ENCODE data around the gene CTDSP2. TPM values are rescaled to one million over a fixed set of nuclear protein-coding genes. Genes with fewer than 3 reads are reported as not detected.

CTDSP2 gene
- total RNA-seq, 2 donors from 2014 or later, result 68.5 to 113 TPM

DNA sequence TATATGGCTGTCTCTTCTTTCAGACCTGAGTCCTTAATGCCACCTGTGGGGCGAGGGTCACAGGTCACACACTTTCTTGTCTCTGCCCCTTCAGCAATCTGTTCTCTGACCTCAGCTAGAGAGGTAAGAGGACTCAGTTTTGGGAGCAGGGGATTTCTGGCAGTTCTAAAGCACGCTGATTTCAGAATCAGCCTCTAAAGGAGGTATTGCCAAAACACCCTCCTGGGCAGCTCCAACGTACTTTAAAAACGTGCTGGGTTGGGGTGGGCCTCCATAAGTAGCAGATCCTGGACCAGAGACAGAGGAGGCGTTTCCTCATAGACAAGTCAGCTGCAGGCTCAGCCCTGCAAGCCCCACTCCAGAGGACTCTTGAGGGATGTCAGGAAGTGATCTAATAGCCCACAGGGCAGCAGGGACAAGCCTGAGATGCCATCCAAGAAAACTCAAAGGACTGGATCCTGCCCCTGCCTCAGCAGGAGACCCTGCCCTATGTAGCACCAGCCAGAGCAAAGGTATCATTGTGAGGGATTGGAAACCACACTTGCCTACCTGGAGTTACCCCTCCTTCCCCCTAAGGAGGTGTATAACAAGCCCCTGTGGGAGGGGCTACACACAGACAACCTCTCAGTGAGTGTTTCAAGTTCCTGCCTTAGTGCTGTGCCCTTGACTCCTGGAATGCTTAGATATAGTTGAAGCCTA lies 8.5 kb downstream of the CTDSP2 start:
- no peak for ATAC-seq (replicated peaks)
- H3K4me3 Mint-ChIP-seq, result peak overlapping the region; percentile 88
- peak overlapping the region; percentile 80 for H3K27ac Mint-ChIP-seq
- peaks cover 69% of the 10 kb centered on the region for H3K4me1 Mint-ChIP-seq
- no peaks in the 10 kb centered on the region for H3K36me3 Mint-ChIP-seq (ENCODE audit: low read depth)
- no peaks in the 10 kb centered on the region for H3K27me3 Mint-ChIP-seq
- no peaks in the 10 kb centered on the region for H3K9me3 Mint-ChIP-seq

- peak; percentile 18 for ATAC-seq (replicated peaks)
- Mint-ChIP-seq H3K4me3 (peak overlapping the region; percentile 88), H3K36me3 (ENCODE audit: low read depth) (peaks cover under 1% of the 10 kb centered on the region), H3K27me3 (no peaks in the 10 kb centered on the region), H3K27ac (peak overlapping the region; percentile 73), H3K9me3 (no peaks in the 10 kb centered on the region), H3K4me1 (peaks cover 60% of the 10 kb centered on the region)
These were observed 9.8 kb downstream of the CTDSP2 start for GRCh38 chr12:57836442-57837375.

- Mint-ChIP-seq H3K4me3 (peak overlapping the region; percentile 88), H3K9me3 (no peaks in the 10 kb centered on the region), H3K4me1 (peaks cover 54% of the 10 kb centered on the region), H3K36me3 (ENCODE audit: low read depth) (peaks cover 5% of the 10 kb centered on the region), H3K27ac (peak overlapping the region; percentile 73), H3K27me3 (no peaks in the 10 kb centered on the region)
- no peak for ATAC-seq (replicated peaks)
These were observed 10.9 kb downstream of the CTDSP2 start for GRCh38 chr12:57835366-57836288.

- peak overlapping the region; percentile 56 for H3K27ac Mint-ChIP-seq
- H3K4me3 Mint-ChIP-seq, result peak overlapping the region; percentile 25
- no peaks in the 10 kb centered on the region for H3K9me3 Mint-ChIP-seq
- H3K4me1 Mint-ChIP-seq, result peaks cover 45% of the 10 kb centered on the region
- no peaks in the 10 kb centered on the region for H3K27me3 Mint-ChIP-seq
- H3K36me3 Mint-ChIP-seq (ENCODE audit: low read depth), result peaks cover 14% of the 10 kb centered on the region
- no peak for ATAC-seq (replicated peaks)
These were observed 12.2 kb downstream of the CTDSP2 start for GRCh38 chr12:57834086-57834876.

DNA sequence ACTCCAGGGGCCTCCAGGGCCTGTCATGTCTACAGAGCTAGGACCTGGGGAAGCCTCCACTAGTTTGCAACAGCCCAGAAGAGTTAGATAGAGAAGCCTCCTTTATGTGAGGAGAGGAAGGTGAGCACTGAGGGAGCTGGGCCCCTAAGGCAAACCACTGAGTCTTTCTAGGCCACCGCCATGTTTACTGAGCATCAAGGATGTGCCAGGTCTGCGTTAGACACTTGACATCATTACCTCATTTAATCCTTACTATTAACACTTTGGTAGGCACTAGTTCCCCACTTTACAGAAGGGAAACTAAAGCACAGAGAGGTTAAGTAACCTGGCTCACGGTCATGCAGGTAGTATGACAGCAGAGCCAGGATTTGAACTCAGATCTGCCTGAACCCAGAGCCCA lies 12.9 kb downstream of the CTDSP2 start:
- Mint-ChIP-seq H3K4me1 (peaks cover 39% of the 10 kb centered on the region), H3K27ac (peak overlapping the region; percentile 71), H3K36me3 (ENCODE audit: low read depth) (peaks cover 20% of the 10 kb centered on the region), H3K9me3 (no peaks in the 10 kb centered on the region), H3K4me3 (peak overlapping the region; percentile 25), H3K27me3 (no peaks in the 10 kb centered on the region)
- ATAC-seq (replicated peaks), result peak; percentile 11

- no peaks in the 10 kb centered on the region for H3K9me3 Mint-ChIP-seq
- peaks cover 32% of the 10 kb centered on the region for H3K4me1 Mint-ChIP-seq
- no peaks in the 10 kb centered on the region for H3K27me3 Mint-ChIP-seq
- ATAC-seq (replicated peaks), result peak; percentile 25
- peaks cover 27% of the 10 kb centered on the region for H3K36me3 Mint-ChIP-seq (ENCODE audit: low read depth)
- peak overlapping the region; percentile 25 for H3K4me3 Mint-ChIP-seq
- H3K27ac Mint-ChIP-seq, result peak overlapping the region; percentile 71
These were observed 13.6 kb downstream of the CTDSP2 start for GRCh38 chr12:57832966-57833365.

DNA sequence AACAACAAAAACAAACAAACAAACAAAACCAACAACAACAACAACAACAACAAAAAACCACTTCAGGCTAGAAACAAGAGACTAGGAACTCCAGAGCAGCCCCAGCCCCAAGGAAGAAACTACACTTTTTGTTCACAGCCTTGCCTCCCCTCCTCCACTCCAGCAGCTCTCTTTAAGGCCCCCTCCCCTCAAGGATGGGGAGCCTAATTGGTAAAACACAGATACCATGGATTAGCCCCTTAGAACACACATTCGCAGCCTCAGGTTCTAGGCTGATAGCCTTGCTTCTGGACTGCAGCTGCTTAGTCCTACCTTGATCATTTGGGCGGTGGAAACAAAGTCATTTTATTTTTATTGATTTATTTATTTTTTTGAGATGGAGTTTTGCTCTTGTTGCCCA lies 16.1 kb downstream of the CTDSP2 start:
- no peak overlapping the region for H3K4me3 Mint-ChIP-seq
- H3K9me3 Mint-ChIP-seq, result no peaks in the 10 kb centered on the region
- peaks cover 15% of the 10 kb centered on the region for H3K4me1 Mint-ChIP-seq
- no peak for ATAC-seq (replicated peaks)
- H3K27ac Mint-ChIP-seq, result peak overlapping the region; percentile 11
- no peaks in the 10 kb centered on the region for H3K27me3 Mint-ChIP-seq
- H3K36me3 Mint-ChIP-seq (ENCODE audit: low read depth), result peaks cover 53% of the 10 kb centered on the region

- H3K4me1 Mint-ChIP-seq, result peaks cover 15% of the 10 kb centered on the region
- ATAC-seq (replicated peaks), result no peak
- no peak overlapping the region for H3K4me3 Mint-ChIP-seq
- no peaks in the 10 kb centered on the region for H3K9me3 Mint-ChIP-seq
- H3K36me3 Mint-ChIP-seq (ENCODE audit: low read depth), result peaks cover 64% of the 10 kb centered on the region
- no peaks in the 10 kb centered on the region for H3K27me3 Mint-ChIP-seq
- peak overlapping the region; percentile 11 for H3K27ac Mint-ChIP-seq
These were observed 17.3 kb downstream of the CTDSP2 start for GRCh38 chr12:57829025-57829777.

- Mint-ChIP-seq H3K4me3 (no peak overlapping the region), H3K36me3 (ENCODE audit: low read depth) (peaks cover 86% of the 10 kb centered on the region), H3K9me3 (no peaks in the 10 kb centered on the region), H3K27me3 (no peaks in the 10 kb centered on the region), H3K27ac (no peak overlapping the region), H3K4me1 (peaks cover 7% of the 10 kb centered on the region)
- ATAC-seq (replicated peaks), result no peak
These were observed 19.6 kb downstream of the CTDSP2 start for GRCh38 chr12:57826966-57827365.

DNA sequence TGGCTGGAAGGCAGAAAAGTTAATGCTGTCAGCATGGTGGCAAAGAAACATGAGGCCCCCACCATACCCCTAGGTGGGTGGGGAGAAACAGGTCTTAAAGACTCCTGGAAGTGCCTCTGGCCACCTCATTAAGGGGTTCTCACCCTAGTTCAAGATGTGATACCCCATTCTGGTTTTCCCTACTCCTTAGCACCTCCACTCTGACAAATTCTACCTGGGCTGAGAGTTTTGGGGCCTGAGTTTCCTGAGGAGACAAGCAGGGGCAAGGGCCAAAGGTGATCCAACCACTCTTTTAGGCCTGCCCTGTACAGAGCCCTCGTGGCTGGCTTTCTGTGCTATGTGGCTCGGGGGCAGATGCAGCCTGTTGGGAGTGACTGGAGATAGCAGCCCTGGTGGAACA lies 20.1 kb downstream of the CTDSP2 start:
- H3K4me3 Mint-ChIP-seq, result no peak overlapping the region
- no peaks in the 10 kb centered on the region for H3K27me3 Mint-ChIP-seq
- H3K4me1 Mint-ChIP-seq, result peaks cover 2% of the 10 kb centered on the region
- no peaks in the 10 kb centered on the region for H3K9me3 Mint-ChIP-seq
- no peak overlapping the region for H3K27ac Mint-ChIP-seq
- H3K36me3 Mint-ChIP-seq (ENCODE audit: low read depth), result peaks cover 89% of the 10 kb centered on the region
- no peak for ATAC-seq (replicated peaks)

- ATAC-seq (replicated peaks), result no peak
- Mint-ChIP-seq H3K4me3 (no peak overlapping the region), H3K27me3 (no peaks in the 10 kb centered on the region), H3K4me1 (no peaks in the 10 kb centered on the region), H3K27ac (peak overlapping the region; percentile 20), H3K9me3 (no peaks in the 10 kb centered on the region), H3K36me3 (ENCODE audit: low read depth) (peaks cover 95% of the 10 kb centered on the region)
These were observed 21.1 kb downstream of the CTDSP2 start for GRCh38 chr12:57825451-57825850.

GRCh38 chr12:57823908-57824640 lies 22.5 kb downstream of the CTDSP2 start:
- no peaks in the 10 kb centered on the region for H3K27me3 Mint-ChIP-seq
- H3K27ac Mint-ChIP-seq, result peak overlapping the region; percentile 43
- no peak for ATAC-seq (replicated peaks)
- no peaks in the 10 kb centered on the region for H3K4me1 Mint-ChIP-seq
- H3K4me3 Mint-ChIP-seq, result no peak overlapping the region
- no peaks in the 10 kb centered on the region for H3K9me3 Mint-ChIP-seq
- H3K36me3 Mint-ChIP-seq (ENCODE audit: low read depth), result peaks cover 89% of the 10 kb centered on the region
